D721Med (cell line): ENCODE results near the gene SLC6A20.

ENCODE experiments used
- DNase-seq: peaks from one replicate; pipeline ENCODE4 v3.0.0; 2011; ENCODE audit warnings: low spot score; ENCODE audit not compliant: insufficient read length
- FAIRE-seq: peaks from 2 replicates; lab custom pipeline; 2011; peaks lifted over from hg19 to GRCh38; lab: Jason Lieb, UNC
- CTCF ChIP-seq: IDR thresholded peaks from 2 replicates; pipeline ENCODE4 v1.5.1; 2012; ENCODE audit warnings: mild to moderate bottlenecking, control low read depth; ENCODE audit not compliant: insufficient read depth; ENCODE audit errors: missing control alignments

SLC6A20 gene

GRCh38 chr3:45793482-45794176 is 2.7 kb downstream of the SLC6A20 start:
- TF ChIP-seq CTCF: no peak
- FAIRE-seq (no peak), DNase-seq (no peak)

- FAIRE-seq: no peak
- TF ChIP-seq CTCF: no peak
Measured at GRCh38 chr3:45792516-45793172, 3.7 kb downstream of the SLC6A20 start.

GRCh38 chr3:45792036-45792435 is 4.3 kb downstream of the SLC6A20 start:
- no peak for TF ChIP-seq CTCF
- FAIRE-seq (no peak), DNase-seq (no peak)

More at GRCh38 chr3:45792516-45793172, 3.7 kb downstream of the SLC6A20 start:
- DNase-seq: no peak

- DNase-seq (no peak), FAIRE-seq (no peak)
- no peak for TF ChIP-seq CTCF
Measured at GRCh38 chr3:45790596-45790995, 5.7 kb downstream of the SLC6A20 start.

GRCh38 chr3:45789235-45789812 is 7.0 kb downstream of the SLC6A20 start:
- no peak for DNase-seq
- FAIRE-seq: no peak
- TF ChIP-seq CTCF: no peak

- FAIRE-seq (no peak), DNase-seq (no peak)
- TF ChIP-seq CTCF: no peak
Measured at GRCh38 chr3:45787551-45787950, 8.8 kb downstream of the SLC6A20 start.
